Activated CD8-positive, alpha-beta memory T cell treated with anti-CD3 and anti-CD28 coated beads, Interleukin-2, amount 50 U/mL, for 1 hour (primary cell): Measurements from ENCODE around the gene OR2B2.
"Not testable (repeated sequence)": the region's sequence is repeated elsewhere in the genome, so short reads cannot be mapped to it uniquely, and the experiment has no call there.

ENCODE experiments used
- DNase-seq: peaks from one replicate; pipeline ENCODE4 v3.0.0-alpha.2; 2020; ENCODE audit errors: extremely low read depth

OR2B2 gene

GRCh38 chr6:27911956-27912446 is at the start of gene OR2B2:
Gene OR2B2, minus strand, starts transcription at chr6:27912396. Its CDS starts 77 bp downstream, at chr6:27912319.
- no peak for DNase-seq

- DNase-seq, result no peak
These were observed 45.3 kb upstream of the OR2B2 start for GRCh38 chr6:27957516-27957915.

GRCh38 chr6:27956941-27957340 is 44.7 kb upstream of the OR2B2 start, which contains the start of gene OR2B6:
Gene OR2B6, plus strand, starts transcription at chr6:27957241. Its CDS starts 0 bp downstream, at chr6:27957241.
- DNase-seq, result no peak

GRCh38 chr6:27951040-27951439 is 38.8 kb upstream of the OR2B2 start:
- DNase-seq, result no peak

GRCh38 chr6:27948237-27948636 is 36.0 kb upstream of the OR2B2 start:
- DNase-seq, result no peak

GRCh38 chr6:27943072-27943471 is 30.9 kb upstream of the OR2B2 start:
- DNase-seq, result not testable (repeated sequence)

GRCh38 chr6:27940766-27941165 is 28.6 kb upstream of the OR2B2 start:
- no peak for DNase-seq

GRCh38 chr6:27931209-27931608 is 19.0 kb upstream of the OR2B2 start:
- no peak for DNase-seq

- not testable (repeated sequence) for DNase-seq
These were observed 17.7 kb upstream of the OR2B2 start for GRCh38 chr6:27929930-27930329.

GRCh38 chr6:27928041-27928440 is 15.8 kb upstream of the OR2B2 start:
- not testable (repeated sequence) for DNase-seq

GRCh38 chr6:27924179-27924578 is 12.0 kb upstream of the OR2B2 start:
- no peak for DNase-seq

GRCh38 chr6:27922949-27923348 is 10.8 kb upstream of the OR2B2 start:
- DNase-seq, result no peak

- no peak for DNase-seq
These were observed 4.2 kb downstream of the OR2B2 start for GRCh38 chr6:27908017-27908416.

GRCh38 chr6:27902335-27903314 is 9.6 kb downstream of the OR2B2 start:
- DNase-seq, result peak; percentile 61

- no peak for DNase-seq
These were observed 10.4 kb downstream of the OR2B2 start for GRCh38 chr6:27901801-27902200.

GRCh38 chr6:27900197-27900596 is 12.0 kb downstream of the OR2B2 start:
- not testable (repeated sequence) for DNase-seq

GRCh38 chr6:27899543-27899942 is 12.7 kb downstream of the OR2B2 start:
- no peak for DNase-seq

GRCh38 chr6:27897580-27898206 is 14.5 kb downstream of the OR2B2 start:
- DNase-seq, result no peak

- no peak for DNase-seq
These were observed 15.8 kb downstream of the OR2B2 start for GRCh38 chr6:27896398-27896796.

- no peak for DNase-seq
These were observed 17.1 kb downstream of the OR2B2 start for GRCh38 chr6:27894839-27895762.
